SK-N-SH (cell line): ENCODE results near the gene GALNTL6.

Experiments
- CTCF ChIP-seq: fragments of 200-600 bp; sonication (generic); IDR thresholded peaks from 2 replicates; pipeline ENCODE4 v1.6.1; 2017; ENCODE audit warnings: antibody characterized with exemption, mild to moderate bottlenecking, moderate library complexity
- EP300 ChIP-seq, 2 experiments: IDR thresholded peaks; 2 replicates each; pipeline versions ENCODE4 v1.4.0 to v1.6.1; 2012; ENCODE audit warnings: borderline replicate concordance in 1 of 2, low read depth in 1 of 2, low read length in 1 of 2
- FOXJ3 ChIP-seq: sonication (generic); formaldehyde crosslinking; IDR thresholded peaks from 2 replicates; pipeline ENCODE4 v1.5.1; 2020; ENCODE audit warnings: mild to moderate bottlenecking, missing genetic modification reagents
- FOXM1 ChIP-seq: IDR thresholded peaks from 2 replicates; pipeline ENCODE4 v1.4.0; 2012; ENCODE audit warnings: low read depth, mild to moderate bottlenecking
- GABPA ChIP-seq: IDR thresholded peaks from 2 replicates; pipeline ENCODE4 v1.4.0; 2012; ENCODE audit warnings: low read depth, mild to moderate bottlenecking
- NFIC ChIP-seq: IDR thresholded peaks from 2 replicates; pipeline ENCODE4 v1.4.0; 2012; ENCODE audit warnings: borderline replicate concordance
- POLR2AphosphoS5 ChIP-seq: IDR thresholded peaks from 2 replicates; pipeline ENCODE4 v1.6.1; 2012; ENCODE audit warnings: low read depth, low read length
- TAF1 ChIP-seq: IDR thresholded peaks from 2 replicates; pipeline ENCODE4 v1.6.1; 2012; ENCODE audit warnings: low read depth, mild to moderate bottlenecking, low read length, moderate library complexity, borderline replicate concordance
- TCF12 ChIP-seq: IDR thresholded peaks from 2 replicates; pipeline ENCODE4 v1.4.0; 2012
- TEAD4 ChIP-seq: IDR thresholded peaks from 2 replicates; pipeline ENCODE4 v1.4.0; 2012; ENCODE audit warnings: mild to moderate bottlenecking, borderline replicate concordance; ENCODE audit not compliant: insufficient read depth
- ZBTB33 ChIP-seq: IDR thresholded peaks from 2 replicates; pipeline ENCODE4 v1.4.0; 2012; ENCODE audit warnings: low read depth, borderline replicate concordance
- TF ChIP-seq, protein P1 (sequence below): IDR thresholded peaks from 2 replicates; pipeline ENCODE4 v1.4.0; 2012; ENCODE audit warnings: low read depth
- TF ChIP-seq, protein P2 (sequence below): IDR thresholded peaks from 2 replicates; pipeline ENCODE4; 2012

DNA sequence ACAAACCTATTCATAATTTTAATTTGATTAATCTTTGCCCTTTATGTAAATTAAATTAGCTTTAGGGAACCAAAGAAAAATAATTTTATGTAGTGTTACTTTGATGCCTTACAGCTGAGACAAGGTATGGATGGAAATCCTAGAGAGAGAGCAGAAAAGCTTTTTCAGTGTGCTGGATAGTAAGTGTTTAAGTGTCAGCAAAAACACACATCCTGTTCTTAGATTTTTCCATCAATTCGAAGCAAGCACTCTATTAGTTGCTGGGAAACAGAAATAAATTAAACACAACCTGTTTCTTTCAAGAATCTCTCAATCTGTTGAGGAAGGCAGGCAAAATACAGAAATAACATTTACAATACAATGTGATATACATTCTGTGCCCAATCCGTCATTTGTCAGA is 327.8 kb downstream of the GALNTL6 start:
- TF ChIP-seq CTCF, result no peak
- no peak for TF ChIP-seq TAF1
- TF ChIP-seq, protein P1, sequence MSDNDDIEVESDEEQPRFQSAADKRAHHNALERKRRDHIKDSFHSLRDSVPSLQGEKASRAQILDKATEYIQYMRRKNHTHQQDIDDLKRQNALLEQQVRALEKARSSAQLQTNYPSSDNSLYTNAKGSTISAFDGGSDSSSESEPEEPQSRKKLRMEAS, result no peak
- no peak for TF ChIP-seq TEAD4
- TF ChIP-seq, protein P2, sequence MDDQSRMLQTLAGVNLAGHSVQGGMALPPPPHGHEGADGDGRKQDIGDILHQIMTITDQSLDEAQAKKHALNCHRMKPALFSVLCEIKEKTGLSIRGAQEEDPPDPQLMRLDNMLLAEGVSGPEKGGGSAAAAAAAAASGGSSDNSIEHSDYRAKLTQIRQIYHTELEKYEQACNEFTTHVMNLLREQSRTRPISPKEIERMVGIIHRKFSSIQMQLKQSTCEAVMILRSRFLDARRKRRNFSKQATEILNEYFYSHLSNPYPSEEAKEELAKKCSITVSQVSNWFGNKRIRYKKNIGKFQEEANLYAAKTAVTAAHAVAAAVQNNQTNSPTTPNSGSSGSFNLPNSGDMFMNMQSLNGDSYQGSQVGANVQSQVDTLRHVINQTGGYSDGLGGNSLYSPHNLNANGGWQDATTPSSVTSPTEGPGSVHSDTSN, result no peak
- TF ChIP-seq GABPA, result no peak
- no peak for TF ChIP-seq FOXM1
- no peak for TF ChIP-seq EP300 (IDR thresholded peaks at IDR 0.05; ENCODE audit: borderline replicate concordance in 1 of 2, low read depth in 1 of 2, low read length in 1 of 2)
- no peak for TF ChIP-seq POLR2AphosphoS5
- TF ChIP-seq ZBTB33, result no peak
- no peak for TF ChIP-seq FOXJ3 (CRISPR knock-in tag)
- no peak for TF ChIP-seq NFIC
- no peak for TF ChIP-seq TCF12
